ENCODE measurements around the gene DPH2.
A peak's percentile ranks its signal among the peaks of the same experiment; 100 is the strongest.

The DPH2 gene

GRCh38 chr1:43992232-43992995, 22.6 kb downstream of the DPH2 start:
- H3K27ac ChIP-seq (ENCODE audit: insufficient read depth, low read length, poor library complexity, severe bottlenecking): no peak overlapping the region
- H3K4me1 ChIP-seq (ENCODE audit: control insufficient read depth, insufficient read depth, low read length, poor library complexity, severe bottlenecking): peaks cover 9% of the 10 kb centered on the region
- H3K9me3 ChIP-seq (ENCODE audit: control insufficient read depth, low read length): no peaks in the 10 kb centered on the region
- H3K4me3 ChIP-seq (ENCODE audit: insufficient read depth, low read depth, low read length, poor library complexity, severe bottlenecking): peak overlapping the region; percentile 75
- no peak for DNase-seq
- no peaks in the 10 kb centered on the region for H3K36me3 ChIP-seq (ENCODE audit: control insufficient read depth, insufficient read depth, low read length)
- H3K27me3 ChIP-seq (replicated peaks; ENCODE audit: control insufficient read depth, insufficient read depth, low read length, poor library complexity, severe bottlenecking): no peaks in the 10 kb centered on the region

- no peak overlapping the region for H3K27ac ChIP-seq (ENCODE audit: insufficient read depth, low read length, poor library complexity, severe bottlenecking)
- H3K36me3 ChIP-seq (ENCODE audit: control insufficient read depth, insufficient read depth, low read length): no peaks in the 10 kb centered on the region
- no peak for DNase-seq
- no peaks in the 10 kb centered on the region for H3K27me3 ChIP-seq (replicated peaks; ENCODE audit: control insufficient read depth, insufficient read depth, low read length, poor library complexity, severe bottlenecking)
- no peak overlapping the region for H3K4me3 ChIP-seq (ENCODE audit: insufficient read depth, low read depth, low read length, poor library complexity, severe bottlenecking)
- no peaks in the 10 kb centered on the region for H3K9me3 ChIP-seq (ENCODE audit: control insufficient read depth, low read length)
- peaks cover 9% of the 10 kb centered on the region for H3K4me1 ChIP-seq (ENCODE audit: control insufficient read depth, insufficient read depth, low read length, poor library complexity, severe bottlenecking)
Measured at GRCh38 chr1:43993206-43993914, 23.6 kb downstream of the DPH2 start.

GRCh38 chr1:43994071-43994470, 24.3 kb downstream of the DPH2 start:
- Histone ChIP-seq H3K27ac (ENCODE audit: insufficient read depth, low read length, poor library complexity, severe bottlenecking) (no peak overlapping the region), H3K36me3 (ENCODE audit: control insufficient read depth, insufficient read depth, low read length) (no peaks in the 10 kb centered on the region), H3K4me1 (ENCODE audit: control insufficient read depth, insufficient read depth, low read length, poor library complexity, severe bottlenecking) (peaks cover 9% of the 10 kb centered on the region), H3K9me3 (ENCODE audit: control insufficient read depth, low read length) (no peaks in the 10 kb centered on the region), H3K27me3 (replicated peaks; ENCODE audit: control insufficient read depth, insufficient read depth, low read length, poor library complexity, severe bottlenecking) (no peaks in the 10 kb centered on the region), H3K4me3 (ENCODE audit: insufficient read depth, low read depth, low read length, poor library complexity, severe bottlenecking) (no peak overlapping the region)
- no peak for DNase-seq

- Histone ChIP-seq H3K27ac (ENCODE audit: insufficient read depth, low read length, poor library complexity, severe bottlenecking) (no peak overlapping the region), H3K4me3 (ENCODE audit: insufficient read depth, low read depth, low read length, poor library complexity, severe bottlenecking) (no peak overlapping the region), H3K27me3 (replicated peaks; ENCODE audit: control insufficient read depth, insufficient read depth, low read length, poor library complexity, severe bottlenecking) (no peaks in the 10 kb centered on the region), H3K9me3 (ENCODE audit: control insufficient read depth, low read length) (no peaks in the 10 kb centered on the region), H3K4me1 (ENCODE audit: control insufficient read depth, insufficient read depth, low read length, poor library complexity, severe bottlenecking) (peaks cover 9% of the 10 kb centered on the region), H3K36me3 (ENCODE audit: control insufficient read depth, insufficient read depth, low read length) (no peaks in the 10 kb centered on the region)
- DNase-seq: no peak
Measured at GRCh38 chr1:43994794-43995790, 25.3 kb downstream of the DPH2 start.

GRCh38 chr1:43995984-43996732, 26.3 kb downstream of the DPH2 start:
- H3K36me3 ChIP-seq (ENCODE audit: control insufficient read depth, insufficient read depth, low read length): no peaks in the 10 kb centered on the region
- H3K27ac ChIP-seq (ENCODE audit: insufficient read depth, low read length, poor library complexity, severe bottlenecking): no peak overlapping the region
- no peaks in the 10 kb centered on the region for H3K27me3 ChIP-seq (replicated peaks; ENCODE audit: control insufficient read depth, insufficient read depth, low read length, poor library complexity, severe bottlenecking)
- peaks cover 7% of the 10 kb centered on the region for H3K4me1 ChIP-seq (ENCODE audit: control insufficient read depth, insufficient read depth, low read length, poor library complexity, severe bottlenecking)
- no peak overlapping the region for H3K4me3 ChIP-seq (ENCODE audit: insufficient read depth, low read depth, low read length, poor library complexity, severe bottlenecking)
- DNase-seq: no peak
- no peaks in the 10 kb centered on the region for H3K9me3 ChIP-seq (ENCODE audit: control insufficient read depth, low read length)

GRCh38 chr1:43996733-43997115, 26.9 kb downstream of the DPH2 start:
- H3K4me1 ChIP-seq (ENCODE audit: control insufficient read depth, insufficient read depth, low read length, poor library complexity, severe bottlenecking): peaks cover 5% of the 10 kb centered on the region
- H3K27ac ChIP-seq (ENCODE audit: insufficient read depth, low read length, poor library complexity, severe bottlenecking): no peak overlapping the region
- no peak overlapping the region for H3K4me3 ChIP-seq (ENCODE audit: insufficient read depth, low read depth, low read length, poor library complexity, severe bottlenecking)
- H3K36me3 ChIP-seq (ENCODE audit: control insufficient read depth, insufficient read depth, low read length): no peaks in the 10 kb centered on the region
- no peak for DNase-seq
- no peaks in the 10 kb centered on the region for H3K9me3 ChIP-seq (ENCODE audit: control insufficient read depth, low read length)
- no peaks in the 10 kb centered on the region for H3K27me3 ChIP-seq (replicated peaks; ENCODE audit: control insufficient read depth, insufficient read depth, low read length, poor library complexity, severe bottlenecking)

- Histone ChIP-seq H3K27me3 (replicated peaks; ENCODE audit: control insufficient read depth, insufficient read depth, low read length, poor library complexity, severe bottlenecking) (no peaks in the 10 kb centered on the region), H3K9me3 (ENCODE audit: control insufficient read depth, low read length) (no peaks in the 10 kb centered on the region), H3K4me3 (ENCODE audit: insufficient read depth, low read depth, low read length, poor library complexity, severe bottlenecking) (no peak overlapping the region), H3K4me1 (ENCODE audit: control insufficient read depth, insufficient read depth, low read length, poor library complexity, severe bottlenecking) (no peaks in the 10 kb centered on the region), H3K36me3 (ENCODE audit: control insufficient read depth, insufficient read depth, low read length) (no peaks in the 10 kb centered on the region), H3K27ac (ENCODE audit: insufficient read depth, low read length, poor library complexity, severe bottlenecking) (no peak overlapping the region)
- no peak for DNase-seq
Measured at GRCh38 chr1:43997295-43997999, 27.6 kb downstream of the DPH2 start.

GRCh38 chr1:43998000-43998378, 28.2 kb downstream of the DPH2 start:
- no peaks in the 10 kb centered on the region for H3K36me3 ChIP-seq (ENCODE audit: control insufficient read depth, insufficient read depth, low read length)
- H3K4me1 ChIP-seq (ENCODE audit: control insufficient read depth, insufficient read depth, low read length, poor library complexity, severe bottlenecking): no peaks in the 10 kb centered on the region
- no peak overlapping the region for H3K27ac ChIP-seq (ENCODE audit: insufficient read depth, low read length, poor library complexity, severe bottlenecking)
- no peak overlapping the region for H3K4me3 ChIP-seq (ENCODE audit: insufficient read depth, low read depth, low read length, poor library complexity, severe bottlenecking)
- no peaks in the 10 kb centered on the region for H3K9me3 ChIP-seq (ENCODE audit: control insufficient read depth, low read length)
- H3K27me3 ChIP-seq (replicated peaks; ENCODE audit: control insufficient read depth, insufficient read depth, low read length, poor library complexity, severe bottlenecking): no peaks in the 10 kb centered on the region
- no peak for DNase-seq

- no peak overlapping the region for H3K27ac ChIP-seq (ENCODE audit: insufficient read depth, low read length, poor library complexity, severe bottlenecking)
- H3K4me1 ChIP-seq (ENCODE audit: control insufficient read depth, insufficient read depth, low read length, poor library complexity, severe bottlenecking): no peaks in the 10 kb centered on the region
- no peak for DNase-seq
- no peaks in the 10 kb centered on the region for H3K36me3 ChIP-seq (ENCODE audit: control insufficient read depth, insufficient read depth, low read length)
- H3K4me3 ChIP-seq (ENCODE audit: insufficient read depth, low read depth, low read length, poor library complexity, severe bottlenecking): no peak overlapping the region
- H3K9me3 ChIP-seq (ENCODE audit: control insufficient read depth, low read length): no peaks in the 10 kb centered on the region
- no peaks in the 10 kb centered on the region for H3K27me3 ChIP-seq (replicated peaks; ENCODE audit: control insufficient read depth, insufficient read depth, low read length, poor library complexity, severe bottlenecking)
Measured at GRCh38 chr1:43999455-43999854, 29.6 kb downstream of the DPH2 start.

Data from effector memory CD4-positive, alpha-beta T cell (primary cell).